ENCODE data around the gene FGG. TPM values are rescaled to one million over a fixed set of nuclear protein-coding genes. Genes with fewer than 3 reads are reported as not detected.
"Not testable (repeated sequence)": the region's sequence is repeated elsewhere in the genome, so short reads cannot be mapped to it uniquely, and the experiment has no call there.

The FGG gene
- total RNA-seq, 4 donors from 2014 or later, result not detected

DNA sequence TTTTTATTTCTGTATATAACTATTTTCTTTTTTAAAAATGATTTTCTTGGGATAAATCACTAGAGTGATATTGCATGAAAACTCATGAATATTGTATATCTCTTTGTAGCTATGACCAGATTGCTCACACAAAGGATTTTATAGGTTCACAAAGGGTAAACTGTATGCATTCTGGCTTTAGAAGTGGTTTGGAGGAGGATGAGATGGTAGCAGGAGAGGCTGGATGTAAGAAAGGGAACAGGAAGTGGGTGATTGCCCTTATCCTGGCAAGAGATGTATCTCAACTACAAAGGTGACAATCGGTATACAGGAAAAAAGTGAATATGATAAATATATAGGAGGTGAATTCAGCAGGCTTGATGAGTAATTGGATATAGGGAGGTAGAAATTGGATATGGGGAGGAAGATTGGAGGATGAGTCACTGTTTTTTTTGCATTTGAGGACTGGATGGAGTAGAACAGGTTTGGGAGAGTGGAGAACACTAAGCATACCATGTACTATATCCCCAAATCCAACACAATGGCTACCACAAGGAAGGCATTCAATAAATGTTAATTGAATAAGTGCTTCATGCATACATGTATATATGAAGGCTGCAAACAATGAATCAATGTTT lies 9.9 kb downstream of the FGG start:
- no peak for TF ChIP-seq POLR2A (IDR thresholded peaks at IDR 0.05)
- TF ChIP-seq, protein P1, sequence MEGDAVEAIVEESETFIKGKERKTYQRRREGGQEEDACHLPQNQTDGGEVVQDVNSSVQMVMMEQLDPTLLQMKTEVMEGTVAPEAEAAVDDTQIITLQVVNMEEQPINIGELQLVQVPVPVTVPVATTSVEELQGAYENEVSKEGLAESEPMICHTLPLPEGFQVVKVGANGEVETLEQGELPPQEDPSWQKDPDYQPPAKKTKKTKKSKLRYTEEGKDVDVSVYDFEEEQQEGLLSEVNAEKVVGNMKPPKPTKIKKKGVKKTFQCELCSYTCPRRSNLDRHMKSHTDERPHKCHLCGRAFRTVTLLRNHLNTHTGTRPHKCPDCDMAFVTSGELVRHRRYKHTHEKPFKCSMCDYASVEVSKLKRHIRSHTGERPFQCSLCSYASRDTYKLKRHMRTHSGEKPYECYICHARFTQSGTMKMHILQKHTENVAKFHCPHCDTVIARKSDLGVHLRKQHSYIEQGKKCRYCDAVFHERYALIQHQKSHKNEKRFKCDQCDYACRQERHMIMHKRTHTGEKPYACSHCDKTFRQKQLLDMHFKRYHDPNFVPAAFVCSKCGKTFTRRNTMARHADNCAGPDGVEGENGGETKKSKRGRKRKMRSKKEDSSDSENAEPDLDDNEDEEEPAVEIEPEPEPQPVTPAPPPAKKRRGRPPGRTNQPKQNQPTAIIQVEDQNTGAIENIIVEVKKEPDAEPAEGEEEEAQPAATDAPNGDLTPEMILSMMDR (IDR thresholded peaks at IDR 0.05), result no peak
- 68 to 74% methylated on average over 1 of the region's 1 CpG for WGBS, 2 donors
- Histone ChIP-seq H3K36me3 (no peaks in the 10 kb centered on the region), H3K4me3 (replicated peaks in 1 of 3) (no peak overlapping the region), H3K27ac (no peak overlapping the region), H3K4me1 (no peaks in the 10 kb centered on the region), H3K27me3 (no peaks in the 10 kb centered on the region), H3K9me3 (no peaks in the 10 kb centered on the region)
- intact Hi-C loops (cut with DNase I), result no loop called here
- no peak for DNase-seq

DNA sequence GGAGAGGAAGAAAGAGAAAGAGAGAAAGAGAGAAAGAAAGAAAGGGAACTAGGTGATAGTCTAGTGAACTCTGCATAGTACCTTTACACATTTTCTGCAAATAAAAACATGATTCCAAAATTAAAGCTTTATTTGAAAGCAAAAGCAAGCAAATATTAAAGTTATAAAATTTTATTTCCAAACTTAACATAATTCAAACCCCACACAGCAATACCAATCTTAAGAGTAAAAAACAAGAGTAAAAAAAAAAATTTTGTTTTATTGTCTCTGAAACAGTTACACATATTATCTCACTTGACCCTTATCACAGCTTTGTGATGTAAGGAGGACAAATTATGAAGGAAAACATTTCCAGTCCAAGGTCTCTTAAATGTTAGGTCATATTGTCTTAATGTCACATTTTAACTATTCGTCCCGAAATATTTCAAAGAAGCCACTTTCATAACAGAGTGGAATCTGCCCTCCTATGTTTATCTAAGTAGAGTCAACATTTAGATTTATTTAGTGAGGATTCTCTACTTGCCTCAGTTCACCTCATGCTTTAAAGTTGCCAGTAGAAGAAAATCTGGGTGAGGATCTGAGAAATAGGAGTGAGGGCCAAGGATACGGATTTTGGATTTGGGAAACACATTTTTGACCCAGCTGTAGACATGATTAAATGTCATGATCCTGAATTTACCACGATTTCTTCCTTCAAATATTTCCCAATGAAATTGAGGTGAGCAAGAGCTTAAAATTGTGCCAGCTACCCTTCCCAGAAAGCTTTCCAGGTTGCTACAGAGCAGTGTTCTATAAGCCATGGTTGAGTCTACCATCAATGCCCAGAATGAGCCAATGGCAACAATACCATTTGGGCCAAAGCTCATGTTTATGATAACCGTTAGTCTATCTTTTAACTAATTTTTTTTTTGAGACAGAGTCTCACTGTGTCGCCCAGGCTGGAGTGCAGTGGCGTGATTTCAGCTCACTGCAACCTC lies 14.4 kb downstream of the FGG start:
- TF ChIP-seq POLR2A (IDR thresholded peaks at IDR 0.05), result no peak
- TF ChIP-seq, protein P1 (IDR thresholded peaks at IDR 0.05), result no peak
- intact Hi-C loops (cut with DNase I), result no loop called here
- Histone ChIP-seq H3K4me3 (replicated peaks in 1 of 3) (no peak overlapping the region), H3K4me1 (no peaks in the 10 kb centered on the region), H3K9me3 (no peaks in the 10 kb centered on the region), H3K36me3 (no peaks in the 10 kb centered on the region), H3K27me3 (no peaks in the 10 kb centered on the region), H3K27ac (no peak overlapping the region)
- DNase-seq, result no peak
- WGBS, 2 donors, result 86 to 87% methylated on average over 7 of the region's 7 CpGs

DNA sequence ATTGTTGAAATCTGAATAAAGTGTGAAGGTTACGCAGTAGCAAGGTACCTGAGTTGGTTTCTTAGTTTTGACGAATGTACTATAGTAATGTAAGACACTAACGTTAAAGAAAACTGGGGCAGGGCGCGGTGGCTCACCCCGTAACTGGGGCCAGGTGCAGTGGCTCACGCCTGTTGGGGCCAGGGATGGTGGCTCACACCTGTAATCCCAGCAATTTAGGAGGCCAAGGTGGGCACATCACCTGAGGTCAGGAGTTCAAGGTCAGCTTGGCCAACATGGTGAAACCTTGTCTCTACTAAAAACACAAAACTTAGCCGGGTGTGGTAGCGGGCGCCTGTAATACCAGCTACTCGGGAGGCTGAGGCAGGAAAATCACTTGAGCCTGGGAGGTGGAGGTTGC lies 15.2 kb downstream of the FGG start:
- DNase-seq; H3K27ac ChIP-seq; H3K4me3 ChIP-seq (replicated peaks in 1 of 3); H3K36me3 ChIP-seq; H3K9me3 ChIP-seq; H3K4me1 ChIP-seq; H3K27me3 ChIP-seq; intact Hi-C loops (cut with DNase I): not testable (repeated sequence)
- 90 to 93% methylated on average over 11 of the region's 11 CpGs for WGBS, 2 donors

DNA sequence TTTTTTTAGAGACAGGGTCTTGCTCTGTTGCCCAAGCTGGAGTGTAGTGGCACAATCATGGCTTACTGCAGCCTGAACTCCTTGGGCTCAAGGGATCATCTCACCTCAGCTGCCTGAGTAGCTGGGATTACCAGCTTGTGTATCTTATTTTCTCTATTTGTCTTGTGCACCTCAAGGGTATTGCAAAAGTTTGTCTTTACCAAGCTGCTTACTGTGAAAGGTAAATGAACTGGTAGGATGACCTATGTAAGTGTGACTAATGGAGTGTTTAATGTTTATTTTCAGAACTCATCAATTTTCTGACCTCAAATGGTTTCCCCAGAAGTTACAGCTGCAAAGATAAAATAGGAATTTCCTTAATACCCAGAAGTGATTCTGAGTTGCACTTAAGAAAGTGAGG lies 16.6 kb downstream of the FGG start:
- Histone ChIP-seq H3K4me3 (replicated peaks in 1 of 3) (no peak overlapping the region), H3K4me1 (no peaks in the 10 kb centered on the region), H3K27me3 (no peaks in the 10 kb centered on the region), H3K9me3 (no peaks in the 10 kb centered on the region), H3K36me3 (no peaks in the 10 kb centered on the region), H3K27ac (no peak overlapping the region)
- no peak for DNase-seq
- TF ChIP-seq POLR2A (IDR thresholded peaks at IDR 0.05), result no peak
- TF ChIP-seq, protein P1 (IDR thresholded peaks at IDR 0.05), result no peak
- intact Hi-C loops (cut with DNase I), result no loop called here

DNA sequence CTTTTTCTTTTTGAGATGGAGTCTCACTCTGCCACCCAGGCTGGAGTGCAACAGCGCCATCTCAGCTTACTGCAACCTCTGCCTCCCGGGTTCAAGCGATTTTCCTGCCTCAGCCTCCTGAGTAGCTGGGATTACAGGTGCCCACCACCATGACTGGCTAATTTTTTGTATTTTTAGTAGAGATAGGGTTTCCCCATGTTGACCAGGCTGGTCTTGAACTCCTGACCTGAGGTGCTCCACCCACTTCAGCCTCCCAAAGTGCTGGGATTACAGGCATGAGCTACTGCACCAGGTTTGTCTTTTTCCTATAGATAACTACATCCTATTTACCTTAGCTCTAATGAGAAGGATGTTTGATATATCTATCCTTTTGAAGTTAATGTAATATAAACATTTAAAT lies 18.1 kb downstream of the FGG start:
- H3K4me3 ChIP-seq (replicated peaks in 1 of 3); intact Hi-C loops (cut with DNase I): not testable (repeated sequence)
- WGBS, 2 donors, result 86 to 96% methylated on average over 3 of the region's 3 CpGs

DNA sequence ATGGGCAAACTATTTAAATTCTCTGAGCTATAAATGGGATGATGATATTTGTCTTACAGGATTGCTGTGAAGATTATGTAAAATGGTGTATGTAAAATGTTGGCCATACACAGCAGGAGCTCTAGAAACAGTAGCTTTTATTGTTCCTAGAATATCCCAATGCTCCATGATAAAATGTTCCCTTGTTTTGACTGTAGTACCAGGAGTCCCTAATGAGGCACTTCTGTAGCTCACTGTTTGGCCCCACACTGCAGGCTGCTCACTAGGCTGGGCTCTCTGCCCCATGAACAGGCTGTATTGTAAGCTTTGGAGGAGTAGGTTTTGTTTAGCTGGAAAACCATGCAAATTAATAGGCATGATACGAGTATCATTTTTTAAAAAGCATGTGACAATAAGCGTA lies 18.6 kb downstream of the FGG start:
- H3K27me3 ChIP-seq, result no peaks in the 10 kb centered on the region
- DNase-seq, result no peak
- no peak overlapping the region for H3K27ac ChIP-seq
- intact Hi-C loops (cut with DNase I), result no loop called here
- 82 to 83% methylated on average over 2 of the region's 2 CpGs for WGBS, 2 donors
- TF ChIP-seq, protein P1 (IDR thresholded peaks at IDR 0.05), result no peak
- TF ChIP-seq POLR2A (IDR thresholded peaks at IDR 0.05), result no peak
- no peak overlapping the region for H3K4me3 ChIP-seq (replicated peaks in 1 of 3)
- H3K9me3 ChIP-seq, result no peaks in the 10 kb centered on the region
- no peaks in the 10 kb centered on the region for H3K36me3 ChIP-seq
- H3K4me1 ChIP-seq, result no peaks in the 10 kb centered on the region

More for the DNA sequence above, 18.1 kb downstream of the FGG start:
- not testable (repeated sequence) for H3K36me3 ChIP-seq, H3K27ac ChIP-seq, H3K4me1 ChIP-seq, H3K9me3 ChIP-seq, DNase-seq, H3K27me3 ChIP-seq
